ENCODE measurements around the gene RIOK2. TPM values are rescaled to one million over a fixed set of nuclear protein-coding genes. Genes with fewer than 3 reads are reported as not detected.
"Not testable (repeated sequence)": the region's sequence is repeated elsewhere in the genome, so short reads cannot be mapped to it uniquely, and the experiment has no call there.

The RIOK2 gene
- total RNA-seq, 4 donors from 2014 or later = 7.4 to 19.5 (median 15.3) TPM

GRCh38 chr5:97208184-97208713, 25.2 kb upstream of the RIOK2 start:
- TF ChIP-seq CTCF (IDR thresholded peaks at IDR 0.05) = no peak
- no peak for TF ChIP-seq POLR2A (IDR thresholded peaks at IDR 0.05)
- intact Hi-C loops (cut with DNase I) = no loop called here
- H3K27me3 ChIP-seq = no peaks in the 10 kb centered on the region
- no peaks in the 10 kb centered on the region for H3K36me3 ChIP-seq
- no peaks in the 10 kb centered on the region for H3K4me1 ChIP-seq
- DNase-seq = no peak
- H3K27ac ChIP-seq = no peak overlapping the region
- H3K9me3 ChIP-seq = peaks cover 0 to 8% (median 2%) of the 10 kb centered on the region in 3 donors
- 93 to 100% methylated on average over 2 of the region's 6 CpGs for WGBS, 2 donors
- H3K4me3 ChIP-seq = no peak overlapping the region

DNA sequence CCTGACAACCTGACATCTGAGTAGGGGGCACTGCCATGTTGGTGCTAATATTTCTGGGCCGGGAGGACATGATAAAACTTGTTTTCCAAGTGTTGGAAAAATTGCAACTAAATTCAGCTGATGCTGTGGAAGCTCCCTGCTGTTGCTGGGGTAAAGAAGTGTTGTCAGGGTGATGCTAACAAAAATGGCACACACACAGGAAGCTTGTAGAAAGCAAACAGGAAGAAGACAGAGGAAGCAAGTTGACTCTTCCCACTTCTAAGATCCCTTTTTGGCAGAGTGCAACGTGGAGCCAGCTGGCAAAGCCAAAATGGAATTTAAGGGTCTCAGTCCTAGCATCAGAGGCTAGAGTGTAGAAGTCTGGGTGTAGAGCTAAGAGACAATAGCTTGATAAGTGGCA, 11.3 kb upstream of the RIOK2 start:
- Histone ChIP-seq H3K4me1 (no peaks in the 10 kb centered on the region), H3K27me3 (no peaks in the 10 kb centered on the region), H3K4me3 (no peak overlapping the region), H3K27ac (no peak overlapping the region), H3K9me3 (peaks cover 0 to 9% (median 4%) of the 10 kb centered on the region in 3 donors), H3K36me3 (no peaks in the 10 kb centered on the region)
- DNase-seq = no peak
- intact Hi-C loops (cut with DNase I) = no loop called here
- 25 to 29% methylated on average over 2 of the region's 2 CpGs for WGBS, 2 donors
- TF ChIP-seq POLR2A (IDR thresholded peaks at IDR 0.05) (no peak), CTCF (IDR thresholded peaks at IDR 0.05) (no peak)

- 70 to 76% methylated on average over 4 of the region's 4 CpGs for WGBS, 2 donors
- H3K4me1 ChIP-seq = no peaks in the 10 kb centered on the region
- intact Hi-C loops (cut with DNase I) = no loop called here
- H3K27ac ChIP-seq = no peak overlapping the region
- no peaks in the 10 kb centered on the region for H3K27me3 ChIP-seq
- H3K9me3 ChIP-seq = peaks cover 0 to 9% (median 4%) of the 10 kb centered on the region in 3 donors
- H3K36me3 ChIP-seq = no peaks in the 10 kb centered on the region
- TF ChIP-seq POLR2A (IDR thresholded peaks at IDR 0.05) (no peak), CTCF (IDR thresholded peaks at IDR 0.05) (no peak)
- no peak overlapping the region for H3K4me3 ChIP-seq
- DNase-seq = no peak
Measured at GRCh38 chr5:97193355-97193688, 10.3 kb upstream of the RIOK2 start.

- DNase-seq = no peak
- Histone ChIP-seq H3K9me3 (peaks cover 0 to 9% (median 4%) of the 10 kb centered on the region in 3 donors), H3K27ac (no peak overlapping the region), H3K27me3 (no peaks in the 10 kb centered on the region), H3K4me1 (no peaks in the 10 kb centered on the region), H3K36me3 (no peaks in the 10 kb centered on the region), H3K4me3 (no peak overlapping the region)
- intact Hi-C loops (cut with DNase I) = no loop called here
- TF ChIP-seq POLR2A (IDR thresholded peaks at IDR 0.05) (no peak), CTCF (IDR thresholded peaks at IDR 0.05) (no peak)
- 47 to 49% methylated on average over 3 to 4 of the region's 5 CpGs for WGBS, 2 donors
Measured at GRCh38 chr5:97192580-97193354, 9.7 kb upstream of the RIOK2 start.

GRCh38 chr5:97191893-97192292, 8.8 kb upstream of the RIOK2 start:
- no peak for DNase-seq
- no peak overlapping the region for H3K4me3 ChIP-seq
- intact Hi-C loops (cut with DNase I) = no loop called here
- no peaks in the 10 kb centered on the region for H3K27me3 ChIP-seq
- H3K9me3 ChIP-seq = peaks cover 0 to 9% (median 4%) of the 10 kb centered on the region in 3 donors
- TF ChIP-seq CTCF (IDR thresholded peaks at IDR 0.05) (no peak), POLR2A (IDR thresholded peaks at IDR 0.05) (no peak)
- WGBS, 2 donors = 66 to 68% methylated on average over 2 of the region's 2 CpGs
- no peaks in the 10 kb centered on the region for H3K4me1 ChIP-seq
- H3K36me3 ChIP-seq = no peaks in the 10 kb centered on the region
- no peak overlapping the region for H3K27ac ChIP-seq

- DNase-seq; H3K4me1 ChIP-seq; intact Hi-C loops (cut with DNase I); H3K4me3 ChIP-seq; H3K9me3 ChIP-seq; H3K36me3 ChIP-seq; H3K27me3 ChIP-seq; H3K27ac ChIP-seq: not testable (repeated sequence)
- WGBS, 2 donors = 80 to 82% methylated on average over 1 of the region's 1 CpG
Measured at GRCh38 chr5:97189523-97189922, 6.5 kb upstream of the RIOK2 start.

Data from esophagus squamous epithelium (tissue), 5 donors.